Pancreas (tissue), 10 donors: ENCODE results near the gene RAMACL. TPM values are rescaled to one million over a fixed set of nuclear protein-coding genes. Genes with fewer than 3 reads are reported as not detected.

Experiments used
- ATAC-seq, 4 donors: fragments of 200-7000 bp; cut with Tn5 transposase; one replicate each; pipeline versions ENCODE4 v1.8.0 to v1.9.1; 2020; ENCODE audit warnings: mild to moderate bottlenecking in 4 of 4, moderate library complexity in 4 of 4
- DNase-seq, 6 donors: peaks; one replicate each; pipeline ENCODE4 v3.0.0-alpha.2; 2020
- FAIRE-seq: peaks from 2 replicates; lab custom pipeline; 2012; peaks lifted over from hg19 to GRCh38; lab: Jason Lieb, UNC
- H3K27ac ChIP-seq, 4 donors: fragments of 200-600 bp; sonication (generic); 1 replicate in 3 of 4; 2 replicates in 1 of 4; pipeline versions ENCODE4 v1.5.0 to v1.8.0; 2020
- H3K27me3 ChIP-seq, 4 donors: fragments of 200-600 bp; one replicate each; pipeline ENCODE4 v1.8.0; 2021
- H3K36me3 ChIP-seq, 3 donors: fragments of 200-600 bp; sonication (generic) in 1 of 3; one replicate each; pipeline versions ENCODE4 v1.5.0 to v1.8.0; 2020 to 2021
- H3K4me1 ChIP-seq, 3 donors: fragments of 200-600 bp; one replicate each; pipeline ENCODE4 v1.8.0; 2021
- H3K4me3 ChIP-seq, 4 donors: fragments of 200-600 bp; sonication (generic) in 2 of 4; one replicate each; pipeline versions ENCODE4 v1.5.0 to v1.8.0; 2020 to 2021
- H3K9me3 ChIP-seq, 4 donors: fragments of 200-600 bp; one replicate each; pipeline ENCODE4 v1.8.0; 2021
- CTCF ChIP-seq, 4 donors: fragments of 200-600 bp; sonication (generic) in 3 of 4; IDR thresholded peaks; one replicate each; pipeline versions ENCODE4 v1.5.0 to v1.8.0; 2021; ENCODE audit warnings: antibody characterized with exemption in 4 of 4
- WGBS, 2 donors: extraction: QIAGEN DNeasy Blood & Tissue Kit; methylation state at CpG; one replicate each; pipeline ENCODE4 v1.1.7; 2013; 5-methylcytosine and 5-hydroxymethylcytosine counted together
- intact Hi-C, 3 donors: fragments of 100-400 bp; cut with DNase I; formaldehyde crosslinking; loops; one replicate each; pipeline versions ENCODE4 v1.11.1 to v1.14.2; 2022
- polyA plus RNA-seq, 2 donors: library from polyadenylated mRNA; stranded (reverse); fragments of 200-250 nt; gene quantifications; one replicate each; pipeline ENCODE4 v1.2.3, GENCODE V29; 2013
- total RNA-seq, 6 donors: library from RNA; stranded (reverse); fragmentation: NEBNext Ultra II Directional in 4 of 6; extraction: Animal tissue kit (Norgen Biotek cat#: 25700) in 4 of 6; gene quantifications; one replicate each; pipeline versions ENCODE4 v1.2.1 to v1.2.4, GENCODE V29; 2021 to 2023
- donor health status: healthy with polysubstance abuse.
- donor health status: DM: no; HTN: no; CAD: no; lungs with moderate emphysema.
- donor health status: DM: no; HTN: no; CAD: no.
- donor health status: control.
- donor health status: control.
- donor health status: Bipolar disorder and iron deficiency.
- donor health status: DM: yes; HTN: yes; CAD: no.
- donor health status: DM: no; HTN: no; CAD: no.
- donor health status: DM: no; HTN: no; CAD: no.
- donor health status: DM: yes; HTN: yes; CAD: no.

Gene RAMACL
- total and polyA plus RNA-seq, 8 donors = 0.33 to 3.1 (median 1.0) TPM

GRCh38 chr6:166615059-166615770, 28.7 kb upstream of the RAMACL start:
- Histone ChIP-seq H3K9me3 (no peaks in the 10 kb centered on the region), H3K36me3 (no peaks in the 10 kb centered on the region), H3K4me3 (no peak overlapping the region), H3K27ac (no peak overlapping the region), H3K27me3 (no peaks in the 10 kb centered on the region), H3K4me1 (peaks cover 3 to 15% (median 7%) of the 10 kb centered on the region in 3 donors)
- TF ChIP-seq CTCF (IDR thresholded peaks at IDR 0.05) = no peak
- FAIRE-seq (no peak), DNase-seq (no peak), ATAC-seq (no peak)
- 91 to 95% methylated on average over 21 of the region's 21 CpGs for WGBS, 2 donors
- intact Hi-C loops = no loop called here

DNA sequence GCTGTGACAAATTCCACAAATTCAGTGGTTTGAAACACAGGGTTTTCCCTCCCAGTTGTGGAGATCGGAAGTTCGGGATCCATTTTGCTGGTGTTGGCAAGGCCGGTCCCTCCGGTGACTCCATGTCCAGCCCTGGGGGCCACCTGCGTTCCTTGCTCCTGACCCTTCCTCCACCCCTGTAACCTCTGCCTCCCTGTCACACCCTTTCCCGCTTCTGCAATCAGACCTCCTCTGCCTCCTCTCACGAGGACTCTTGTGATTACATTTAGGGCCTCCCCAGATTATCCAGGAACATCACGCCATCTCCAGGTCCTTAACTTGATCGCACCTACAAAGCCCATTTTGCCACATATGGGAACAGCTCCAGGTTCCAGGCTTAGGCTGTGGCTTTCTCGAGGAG, 28.1 kb upstream of the RAMACL start:
- no peak for TF ChIP-seq CTCF (IDR thresholded peaks at IDR 0.05)
- DNase-seq (no peak), FAIRE-seq (no peak)

DNA sequence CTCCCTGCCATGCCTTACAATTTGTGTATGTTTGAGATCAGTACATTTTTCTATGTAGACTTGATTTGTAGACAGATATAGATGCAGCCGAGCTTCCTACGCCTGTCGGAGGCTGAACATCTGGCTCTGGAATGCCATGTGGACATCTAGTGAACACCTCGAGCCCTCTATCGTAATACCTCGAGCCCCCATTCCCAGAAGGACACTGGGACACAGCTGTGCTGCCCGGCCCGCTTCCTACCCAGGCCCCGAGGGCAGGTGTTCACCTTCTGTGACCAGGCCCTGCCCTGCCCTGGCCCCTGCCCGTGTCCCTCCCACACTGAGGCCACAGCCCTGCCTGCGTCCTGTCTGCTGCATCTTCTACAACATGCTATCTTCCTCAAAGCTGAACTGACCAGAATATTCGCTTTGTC, 27.7 kb upstream of the RAMACL start:
- no peak for ATAC-seq
- Histone ChIP-seq H3K4me3 (no peak overlapping the region), H3K9me3 (no peaks in the 10 kb centered on the region), H3K27ac (no peak overlapping the region), H3K27me3 (no peaks in the 10 kb centered on the region), H3K4me1 (peaks cover 0 to 7% (median 0%) of the 10 kb centered on the region in 3 donors), H3K36me3 (no peaks in the 10 kb centered on the region)
- TF ChIP-seq CTCF (IDR thresholded peaks at IDR 0.05) = no peak
- 86 to 95% methylated on average over 12 of the region's 12 CpGs for WGBS, 2 donors
- intact Hi-C loops = no loop called here
- DNase-seq = peak in 1 of 6 donors; percentile 7
- FAIRE-seq = no peak

More for the DNA sequence above, 28.1 kb upstream of the RAMACL start:
- intact Hi-C loops = no loop called here
- Histone ChIP-seq H3K27me3 (no peaks in the 10 kb centered on the region), H3K4me3 (no peak overlapping the region), H3K4me1 (peaks cover 0 to 9% (median 4%) of the 10 kb centered on the region in 3 donors), H3K9me3 (no peaks in the 10 kb centered on the region), H3K36me3 (no peaks in the 10 kb centered on the region), H3K27ac (no peak overlapping the region)
- no peak for ATAC-seq
- 94 to 95% methylated on average over 10 of the region's 10 CpGs for WGBS, 2 donors

DNA sequence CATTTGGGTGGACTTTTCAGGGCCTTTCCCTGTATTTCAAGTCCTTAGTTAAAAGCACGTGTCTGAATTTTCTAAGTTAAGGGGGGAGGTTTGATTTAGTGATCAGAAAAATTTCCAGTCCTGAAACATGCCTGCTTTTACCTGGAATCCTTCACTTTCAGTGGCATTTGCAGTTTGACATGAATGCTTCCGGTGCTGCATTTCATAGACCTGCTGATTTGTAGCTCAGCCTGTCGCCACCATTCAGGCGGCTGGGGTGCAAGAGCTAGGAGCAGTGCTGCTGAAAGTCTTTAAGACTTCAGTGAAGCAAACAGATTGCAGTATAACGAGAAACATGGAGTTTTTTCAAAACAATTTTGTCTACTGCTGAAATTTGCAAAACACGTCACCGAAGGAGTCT, 26.5 kb upstream of the RAMACL start:
- TF ChIP-seq CTCF (IDR thresholded peaks at IDR 0.05) = no peak
- Histone ChIP-seq H3K27ac (no peak overlapping the region), H3K4me3 (no peak overlapping the region), H3K4me1 (peaks cover 0 to 7% (median 0%) of the 10 kb centered on the region in 3 donors), H3K9me3 (no peaks in the 10 kb centered on the region), H3K27me3 (no peaks in the 10 kb centered on the region), H3K36me3 (no peaks in the 10 kb centered on the region)
- ATAC-seq = no peak
- FAIRE-seq = no peak
- intact Hi-C loops = no loop called here
- no peak for DNase-seq
- WGBS, 2 donors = 94 to 98% methylated on average over 7 of the region's 7 CpGs

GRCh38 chr6:166612471-166612881, 26.0 kb upstream of the RAMACL start:
- no peak for FAIRE-seq
- H3K27ac ChIP-seq = no peak overlapping the region
- no peaks in the 10 kb centered on the region for H3K27me3 ChIP-seq
- DNase-seq = peak in 1 of 6 donors; percentile 2
- no peaks in the 10 kb centered on the region for H3K36me3 ChIP-seq
- ATAC-seq = no peak
- no peaks in the 10 kb centered on the region for H3K9me3 ChIP-seq
- intact Hi-C loops = no loop called here
- 89 to 90% methylated on average over 11 of the region's 11 CpGs for WGBS, 2 donors
- H3K4me3 ChIP-seq = no peak overlapping the region
- H3K4me1 ChIP-seq = peaks cover 0 to 7% (median 0%) of the 10 kb centered on the region in 3 donors
- no peak for TF ChIP-seq CTCF (IDR thresholded peaks at IDR 0.05)
